Measurements from ENCODE around the gene CHD6.

The CHD6 gene

GRCh38 chr20:41418031-41418430 lies 200.1 kb downstream of the CHD6 start:
- no peak for DNase-seq

- no peak for DNase-seq
Measured at GRCh38 chr20:41415191-41415590, 203.0 kb downstream of the CHD6 start.

GRCh38 chr20:41413169-41413568 lies 205.0 kb downstream of the CHD6 start:
- no peak for DNase-seq

GRCh38 chr20:41412324-41413120 lies 205.7 kb downstream of the CHD6 start:
- DNase-seq: no peak

- no peak for DNase-seq
Measured at GRCh38 chr20:41411391-41411847, 206.8 kb downstream of the CHD6 start.

GRCh38 chr20:41408986-41409385 lies 209.2 kb downstream of the CHD6 start:
- no peak for DNase-seq

GRCh38 chr20:41408156-41408794 lies 209.9 kb downstream of the CHD6 start:
- DNase-seq: no peak

GRCh38 chr20:41407607-41408006 lies 210.6 kb downstream of the CHD6 start:
- DNase-seq: no peak

GRCh38 chr20:41406896-41407444 lies 211.2 kb downstream of the CHD6 start:
- no peak for DNase-seq

GRCh38 chr20:41406353-41406752 lies 211.8 kb downstream of the CHD6 start:
- no peak for DNase-seq

GRCh38 chr20:41405436-41405835 lies 212.7 kb downstream of the CHD6 start:
- no peak for DNase-seq

- DNase-seq: no peak
Measured at GRCh38 chr20:41403604-41404003, 214.6 kb downstream of the CHD6 start.

- DNase-seq: no peak
Measured at GRCh38 chr20:41398408-41398807, 219.8 kb downstream of the CHD6 start.

GRCh38 chr20:41395667-41396664 lies 222.2 kb downstream of the CHD6 start:
- DNase-seq: no peak

- no peak for DNase-seq
Measured at GRCh38 chr20:41394931-41395666, 223.1 kb downstream of the CHD6 start.

- DNase-seq: no peak
Measured at GRCh38 chr20:41394081-41394480, 224.1 kb downstream of the CHD6 start.

- DNase-seq: no peak
Measured at GRCh38 chr20:41393705-41394066, 224.5 kb downstream of the CHD6 start.

GRCh38 chr20:41392871-41393704 lies 225.1 kb downstream of the CHD6 start:
- no peak for DNase-seq

GRCh38 chr20:41392295-41392694 lies 225.9 kb downstream of the CHD6 start:
- no peak for DNase-seq

GRCh38 chr20:41391587-41392001 lies 226.6 kb downstream of the CHD6 start:
- DNase-seq: no peak

- DNase-seq: no peak
Measured at GRCh38 chr20:41390889-41391288, 227.3 kb downstream of the CHD6 start.

All from activated CD4-positive, alpha-beta T cell treated with anti-CD3 and anti-CD28 coated beads, Interleukin-2, amount 50 U/mL, for 48 hours (primary cell).